GM12891 (cell line): Measurements from ENCODE around the gene NCOA3.

Source experiments
- PAX5 ChIP-seq: IDR thresholded peaks from 2 replicates; pipeline ENCODE4 v1.6.1; 2011; ENCODE audit warnings: low read length, moderate library complexity, mild to moderate bottlenecking; ENCODE audit not compliant: insufficient read depth, severe bottlenecking
- POLR2A ChIP-seq: IDR thresholded peaks from 2 replicates; pipeline ENCODE4 v1.6.1; 2011; ENCODE audit warnings: low read depth, low read length, control low read depth
- POLR2AphosphoS5 ChIP-seq: IDR thresholded peaks from 2 replicates; pipeline ENCODE4 v1.6.1; 2011; ENCODE audit warnings: low read depth, low read length, control low read depth
- POU2F2 ChIP-seq: IDR thresholded peaks from 2 replicates; pipeline ENCODE4 v1.6.1; 2011; ENCODE audit warnings: low read depth, mild to moderate bottlenecking, control low read depth, low read length, moderate library complexity
- TAF1 ChIP-seq: IDR thresholded peaks from 2 replicates; pipeline ENCODE4 v1.6.1; 2011; ENCODE audit warnings: low read depth, low read length, control low read depth

GRCh38 chr20:47455133-47456040 is 46.3 kb upstream of the NCOA3 start:
- TF ChIP-seq POLR2A: no peak
- TF ChIP-seq POLR2AphosphoS5: no peak
- no peak for TF ChIP-seq POU2F2
- TF ChIP-seq TAF1: no peak
- TF ChIP-seq PAX5: no peak
